Measurements from ENCODE around the gene ZNF865. TPM values are rescaled to one million over a fixed set of nuclear protein-coding genes. Genes with fewer than 3 reads are reported as not detected.

ZNF865 gene
- polyA plus RNA-seq, 1 donor, result 7.6 TPM

- no peak for DNase-seq (ENCODE audit: low read depth)
These were observed 18.3 kb upstream of the ZNF865 start for GRCh38 chr19:55586976-55587668.

GRCh38 chr19:55588738-55589137 is 16.7 kb upstream of the ZNF865 start:
- DNase-seq (ENCODE audit: low read depth), result no peak

- DNase-seq (ENCODE audit: low read depth), result no peak
These were observed 15.3 kb upstream of the ZNF865 start for GRCh38 chr19:55590109-55590508.

- DNase-seq (ENCODE audit: low read depth), result no peak
These were observed 14.8 kb upstream of the ZNF865 start for GRCh38 chr19:55590617-55591016.

- no peak for DNase-seq (ENCODE audit: low read depth)
These were observed 13.9 kb upstream of the ZNF865 start for GRCh38 chr19:55591555-55591954.

- DNase-seq (ENCODE audit: low read depth), result no peak
These were observed 12.9 kb upstream of the ZNF865 start for GRCh38 chr19:55592391-55593090.

- DNase-seq (ENCODE audit: low read depth), result no peak
These were observed 12.2 kb upstream of the ZNF865 start for GRCh38 chr19:55593096-55593772.

GRCh38 chr19:55594996-55595545 is 10.4 kb upstream of the ZNF865 start:
- no peak for DNase-seq (ENCODE audit: low read depth)

- no peak for DNase-seq (ENCODE audit: low read depth)
These were observed 9.1 kb upstream of the ZNF865 start for GRCh38 chr19:55596304-55596703.

GRCh38 chr19:55597501-55597921 is 7.9 kb upstream of the ZNF865 start:
- no peak for DNase-seq (ENCODE audit: low read depth)

GRCh38 chr19:55598034-55598433 is 7.4 kb upstream of the ZNF865 start:
- no peak for DNase-seq (ENCODE audit: low read depth)

GRCh38 chr19:55598719-55599467 is 6.6 kb upstream of the ZNF865 start:
- DNase-seq (ENCODE audit: low read depth), result no peak

- DNase-seq (ENCODE audit: low read depth), result peak; percentile 95
These were observed 6.0 kb upstream of the ZNF865 start, which contains the start of gene FIZ1 for GRCh38 chr19:55599468-55599841. Gene FIZ1, minus strand, starts transcription at chr19:55599517. Its CDS starts 1,652 bp downstream, at chr19:55597865.

GRCh38 chr19:55599842-55600661 is 5.4 kb upstream of the ZNF865 start, which contains the start of gene ZNF524:
Gene ZNF524, plus strand, starts transcription at chr19:55600288. Its CDS starts 1,825 bp downstream, at chr19:55602113.
- DNase-seq (ENCODE audit: low read depth), result peak; percentile 86

- no peak for DNase-seq (ENCODE audit: low read depth)
These were observed 4.8 kb upstream of the ZNF865 start for GRCh38 chr19:55600662-55601028.

- no peak for DNase-seq (ENCODE audit: low read depth)
These were observed 4.4 kb upstream of the ZNF865 start for GRCh38 chr19:55601084-55601483.

- DNase-seq (ENCODE audit: low read depth), result no peak
These were observed 3.1 kb upstream of the ZNF865 start for GRCh38 chr19:55602104-55603001.

- DNase-seq (ENCODE audit: low read depth), result no peak
These were observed 2.3 kb upstream of the ZNF865 start for GRCh38 chr19:55603115-55603514.

- no peak for DNase-seq (ENCODE audit: low read depth)
These were observed 1.7 kb upstream of the ZNF865 start for GRCh38 chr19:55603581-55604292.
